Globus pallidus (tissue), 1 donor: ENCODE data around the gene EXD3.

Source experiments
- DNase-seq: peaks from one replicate; pipeline ENCODE4 v3.0.0-alpha.2; 2015; ENCODE audit warnings: low spot score

Gene EXD3

GRCh38 chr9:137447722-137448601, 25.0 kb upstream of the EXD3 start:
- DNase-seq, result peak; percentile 31

GRCh38 chr9:137446851-137447471, 24.0 kb upstream of the EXD3 start:
- DNase-seq, result peak; percentile 35

DNA sequence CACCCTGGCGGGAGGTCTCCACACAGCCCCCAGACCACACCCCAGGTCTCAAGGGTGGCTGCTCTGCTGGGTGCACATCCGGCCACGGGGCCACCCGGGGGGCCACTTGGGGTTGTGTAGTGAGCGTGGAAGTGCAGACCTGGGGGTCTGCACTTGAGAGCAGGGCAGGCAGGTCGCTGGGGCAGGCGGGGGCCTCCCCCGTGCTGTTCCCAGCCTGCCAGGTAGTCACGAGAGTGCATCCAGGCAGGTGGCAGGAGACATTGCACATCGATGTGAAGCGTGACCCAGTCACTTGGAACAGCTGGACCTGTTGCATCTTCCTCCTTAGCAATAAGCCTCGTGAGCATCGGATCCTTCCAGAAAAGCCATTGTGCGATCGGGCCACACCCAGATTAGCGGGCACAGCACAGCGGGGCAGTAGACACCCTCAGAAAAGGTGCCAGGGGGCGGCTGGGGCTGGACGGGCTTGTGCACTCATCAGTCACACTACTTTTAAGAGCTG, 23.0 kb upstream of the EXD3 start:
- no peak for DNase-seq

- DNase-seq, result peak; percentile 45
Measured at GRCh38 chr9:137445275-137445807, 22.4 kb upstream of the EXD3 start.

GRCh38 chr9:137444106-137444790, 21.3 kb upstream of the EXD3 start:
- DNase-seq, result no peak

- DNase-seq, result no peak
Measured at GRCh38 chr9:137441935-137442321, 19.0 kb upstream of the EXD3 start.

- no peak for DNase-seq
Measured at GRCh38 chr9:137441289-137441934, 18.4 kb upstream of the EXD3 start, which contains the start of gene ENTPD8. Gene ENTPD8 (minus strand): TSS chr9:137441357. CDS start chr9:137438285, 3,072 bp downstream.

- DNase-seq, result no peak
Measured at GRCh38 chr9:137439158-137439714, 16.3 kb upstream of the EXD3 start.

GRCh38 chr9:137438591-137439157, 15.7 kb upstream of the EXD3 start:
- no peak for DNase-seq

DNA sequence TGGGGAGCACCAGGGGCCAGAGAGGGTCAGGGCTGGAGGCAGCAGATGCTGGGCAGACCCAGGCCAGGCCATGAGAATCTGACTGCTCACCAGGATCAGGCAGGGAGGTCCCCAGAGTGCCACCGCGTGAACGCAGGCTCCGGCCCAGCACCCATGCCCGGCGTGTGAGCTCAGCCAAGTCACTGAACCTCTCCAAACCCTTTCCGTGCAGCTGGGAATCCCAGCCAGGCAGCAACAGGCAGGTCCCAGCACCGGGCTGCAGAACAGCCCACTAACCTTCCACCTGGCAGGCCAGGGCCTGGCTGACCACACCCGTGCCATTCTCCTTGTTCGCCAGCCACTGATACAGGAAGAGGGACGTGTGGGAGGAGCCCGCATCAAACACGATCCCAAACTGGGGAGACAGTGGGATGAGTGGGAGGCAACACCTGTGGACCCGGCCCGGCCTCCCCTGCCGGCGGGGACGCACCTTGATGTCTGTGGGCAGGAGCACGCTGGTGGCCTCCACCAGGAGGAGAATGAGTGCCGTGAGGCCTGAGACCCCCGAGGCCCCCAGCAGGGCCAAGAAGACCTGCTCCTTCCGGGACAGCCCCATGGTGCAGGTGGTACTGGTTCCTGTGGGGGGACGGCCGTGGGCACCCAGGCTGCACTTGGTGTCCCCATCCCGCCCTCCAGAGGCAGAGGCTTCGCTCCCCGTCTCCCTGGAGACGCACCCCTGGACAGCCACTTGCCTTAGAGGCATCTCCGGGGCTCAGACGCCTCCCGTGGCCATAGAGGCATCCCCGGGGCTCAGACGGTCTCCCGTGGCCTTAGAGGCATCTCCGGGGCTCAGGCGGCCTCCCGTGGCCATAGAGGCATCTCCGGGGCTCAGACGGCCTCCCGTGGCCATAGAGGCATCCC, 15.0 kb upstream of the EXD3 start:
- no peak for DNase-seq

DNA sequence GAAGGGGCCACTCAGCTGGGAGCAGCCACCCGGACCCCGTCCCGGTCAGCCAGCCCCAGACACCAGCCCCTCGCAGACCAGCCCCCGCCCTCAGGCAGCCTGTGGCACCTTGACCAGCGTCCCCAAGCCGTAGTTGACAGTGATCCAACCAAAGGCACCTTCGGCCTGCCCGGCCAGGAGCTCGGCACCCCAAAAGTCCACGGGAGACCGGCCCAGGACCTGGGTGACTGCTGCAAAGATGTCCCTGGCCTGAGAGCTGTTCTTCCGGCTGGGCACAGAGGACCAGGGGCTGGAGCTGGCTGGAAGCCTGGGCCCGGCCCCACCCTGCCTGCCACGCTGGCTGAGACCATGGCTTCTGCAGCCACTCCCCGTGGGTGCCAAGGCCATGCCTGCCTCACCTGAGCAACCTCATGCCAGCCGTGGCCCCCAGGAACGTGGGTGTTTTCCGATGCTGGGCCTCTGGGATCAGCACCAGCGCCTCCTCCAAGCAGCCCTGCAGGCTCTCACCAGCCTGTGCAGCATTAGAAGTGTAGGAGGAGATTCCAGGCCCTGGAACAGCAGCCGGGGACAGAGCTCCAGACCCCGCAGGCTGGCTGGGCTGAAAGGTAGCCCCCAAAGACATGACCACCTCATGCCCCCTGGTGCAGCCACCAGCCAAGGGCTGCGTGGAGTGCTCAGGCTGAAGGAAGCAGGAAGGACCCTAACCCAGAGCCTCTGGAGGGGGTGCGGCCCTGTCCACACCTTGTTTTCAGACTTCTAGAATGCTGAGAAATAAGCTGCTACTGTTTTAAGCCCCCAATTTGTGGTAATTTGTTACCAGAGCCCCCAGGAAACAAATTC, 14.0 kb upstream of the EXD3 start:
- DNase-seq, result no peak

GRCh38 chr9:137435980-137436760, 13.2 kb upstream of the EXD3 start:
- DNase-seq, result no peak

- DNase-seq, result no peak
Measured at GRCh38 chr9:137435381-137435891, 12.5 kb upstream of the EXD3 start.

- DNase-seq, result no peak
Measured at GRCh38 chr9:137434498-137435380, 11.8 kb upstream of the EXD3 start.

- DNase-seq, result no peak
Measured at GRCh38 chr9:137433916-137434431, 11.0 kb upstream of the EXD3 start.

- no peak for DNase-seq
Measured at GRCh38 chr9:137433349-137433915, 10.5 kb upstream of the EXD3 start.
